IgD-negative memory B cell (primary cell): Measurements from ENCODE around the gene CLEC2L. TPM values are rescaled to one million over a fixed set of nuclear protein-coding genes. Genes with fewer than 3 reads are reported as not detected.

Source experiments
- H3K27ac Mint-ChIP-seq, 3 donors: one replicate each; pipeline ENCODE4 v1.8.0; 2020 to 2022; ENCODE audit warnings: mild to moderate bottlenecking in 3 of 3, mixed read lengths in 3 of 3, moderate library complexity in 1 of 3
- H3K27me3 Mint-ChIP-seq: one replicate; pipeline ENCODE4 v1.8.0; 2021; ENCODE audit warnings: mixed read lengths
- H3K36me3 Mint-ChIP-seq: one replicate; pipeline ENCODE4 v1.8.0; 2020; ENCODE audit warnings: mild to moderate bottlenecking, mixed read lengths
- H3K4me1 Mint-ChIP-seq, 3 donors: one replicate each; pipeline ENCODE4 v1.8.0; 2020 to 2022; ENCODE audit warnings: mixed read lengths in 3 of 3, mild to moderate bottlenecking in 1 of 3
- H3K4me3 Mint-ChIP-seq, 4 donors: one replicate each; pipeline ENCODE4 v1.8.0; 2020 to 2022; ENCODE audit warnings: mild to moderate bottlenecking in 4 of 4, mixed read lengths in 4 of 4, moderate library complexity in 3 of 4
- H3K9me3 Mint-ChIP-seq, 3 donors: one replicate each; pipeline ENCODE4 v1.8.0; 2020 to 2021; ENCODE audit warnings: mixed read lengths in 3 of 3, mild to moderate bottlenecking in 1 of 3
- polyA plus RNA-seq: library from polyadenylated mRNA; unstranded; fragments of 300-500 nt; fragmentation: Illumina TruSeq; gene quantifications from one replicate; pipeline ENCODE4 v1.2.3, GENCODE V29; 2021

CLEC2L gene
- not detected for polyA plus RNA-seq

GRCh38 chr7:139523199-139523941 is at the start of gene CLEC2L:
Gene CLEC2L, plus strand, starts transcription at chr7:139523685. Its CDS starts 243 bp downstream, at chr7:139523928.
- no peak within 1 kb of the TSS for H3K4me3 Mint-ChIP-seq
- H3K27me3 Mint-ChIP-seq = peaks cover 39% of the 10 kb centered on the region

GRCh38 chr7:139476139-139476538 is 47.3 kb upstream of the CLEC2L start:
- Mint-ChIP-seq H3K4me3 (no peak overlapping the region), H3K9me3 (peaks cover 0 to 5% (median 5%) of the 10 kb centered on the region in 3 donors), H3K27ac (no peak overlapping the region), H3K27me3 (peaks cover 4% of the 10 kb centered on the region), H3K4me1 (peaks cover 0 to 3% (median 0%) of the 10 kb centered on the region in 3 donors), H3K36me3 (peaks cover 5% of the 10 kb centered on the region)

More at GRCh38 chr7:139523199-139523941, at the start of gene CLEC2L:
- Mint-ChIP-seq H3K9me3 (peaks cover 2 to 7% (median 7%) of the 10 kb centered on the region in 3 donors), H3K4me1 (peaks cover 0 to 3% (median 0%) of the 10 kb centered on the region in 3 donors), H3K36me3 (peaks cover 2% of the 10 kb centered on the region), H3K27ac (no peak within 1 kb of the TSS)

- Mint-ChIP-seq H3K4me1 (peaks cover 0 to 3% (median 0%) of the 10 kb centered on the region in 3 donors), H3K36me3 (peaks cover 5% of the 10 kb centered on the region), H3K4me3 (no peak overlapping the region), H3K27me3 (peaks cover 5% of the 10 kb centered on the region), H3K27ac (no peak overlapping the region), H3K9me3 (peaks cover 0 to 5% (median 5%) of the 10 kb centered on the region in 3 donors)
These were observed 46.6 kb upstream of the CLEC2L start for GRCh38 chr7:139476891-139477290.

- Mint-ChIP-seq H3K4me1 (peaks cover 0 to 4% (median 3%) of the 10 kb centered on the region in 3 donors), H3K27ac (no peak overlapping the region), H3K27me3 (peaks cover 21% of the 10 kb centered on the region), H3K9me3 (no peaks in the 10 kb centered on the region), H3K4me3 (no peak overlapping the region), H3K36me3 (no peaks in the 10 kb centered on the region)
These were observed 43.9 kb upstream of the CLEC2L start for GRCh38 chr7:139479620-139480019.

- Mint-ChIP-seq H3K36me3 (no peaks in the 10 kb centered on the region), H3K4me1 (peaks cover 0 to 4% (median 3%) of the 10 kb centered on the region in 3 donors), H3K27me3 (peaks cover 28% of the 10 kb centered on the region), H3K27ac (no peak overlapping the region), H3K4me3 (peak overlapping the region in 1 of 4 donors; percentile 33), H3K9me3 (peaks cover 0 to 1% (median 0%) of the 10 kb centered on the region in 3 donors)
These were observed 42.1 kb upstream of the CLEC2L start for GRCh38 chr7:139481364-139481763.

GRCh38 chr7:139482122-139482521 is 41.4 kb upstream of the CLEC2L start:
- no peak overlapping the region for H3K27ac Mint-ChIP-seq
- peaks cover 0 to 4% (median 4%) of the 10 kb centered on the region in 3 donors for H3K4me1 Mint-ChIP-seq
- H3K36me3 Mint-ChIP-seq = no peaks in the 10 kb centered on the region
- peaks cover 0 to 1% (median 0%) of the 10 kb centered on the region in 3 donors for H3K9me3 Mint-ChIP-seq
- peaks cover 28% of the 10 kb centered on the region for H3K27me3 Mint-ChIP-seq
- peak overlapping the region in 2 of 4 donors; percentile 67 to 89 for H3K4me3 Mint-ChIP-seq

- peaks cover 28% of the 10 kb centered on the region for H3K27me3 Mint-ChIP-seq
- H3K4me1 Mint-ChIP-seq = peaks cover 0 to 4% (median 2%) of the 10 kb centered on the region in 3 donors
- no peak overlapping the region for H3K27ac Mint-ChIP-seq
- peak overlapping the region in 2 of 4 donors; percentile 67 to 89 for H3K4me3 Mint-ChIP-seq
- no peaks in the 10 kb centered on the region for H3K36me3 Mint-ChIP-seq
- peaks cover 0 to 1% (median 0%) of the 10 kb centered on the region in 3 donors for H3K9me3 Mint-ChIP-seq
These were observed 40.6 kb upstream of the CLEC2L start for GRCh38 chr7:139482662-139483466.

GRCh38 chr7:139487366-139488080 is 36.0 kb upstream of the CLEC2L start:
- H3K9me3 Mint-ChIP-seq = peaks cover 0 to 11% (median 8%) of the 10 kb centered on the region in 3 donors
- H3K4me1 Mint-ChIP-seq = peaks cover 0 to 3% (median 2%) of the 10 kb centered on the region in 3 donors
- no peak overlapping the region for H3K27ac Mint-ChIP-seq
- no peaks in the 10 kb centered on the region for H3K36me3 Mint-ChIP-seq
- H3K4me3 Mint-ChIP-seq = no peak overlapping the region
- peaks cover 17% of the 10 kb centered on the region for H3K27me3 Mint-ChIP-seq

GRCh38 chr7:139488810-139489209 is 34.7 kb upstream of the CLEC2L start:
- H3K4me1 Mint-ChIP-seq = peaks cover 0 to 2% (median 2%) of the 10 kb centered on the region in 3 donors
- H3K36me3 Mint-ChIP-seq = peaks cover 3% of the 10 kb centered on the region
- H3K9me3 Mint-ChIP-seq = peaks cover 5 to 13% (median 13%) of the 10 kb centered on the region in 3 donors
- peaks cover 12% of the 10 kb centered on the region for H3K27me3 Mint-ChIP-seq
- H3K27ac Mint-ChIP-seq = no peak overlapping the region
- no peak overlapping the region for H3K4me3 Mint-ChIP-seq

- no peak overlapping the region for H3K4me3 Mint-ChIP-seq
These were observed 33.4 kb upstream of the CLEC2L start for GRCh38 chr7:139490130-139490529.

GRCh38 chr7:139492293-139492692 is 31.2 kb upstream of the CLEC2L start:
- peaks cover 4% of the 10 kb centered on the region for H3K27me3 Mint-ChIP-seq
- peaks cover 7 to 16% (median 15%) of the 10 kb centered on the region in 3 donors for H3K4me1 Mint-ChIP-seq
- no peak overlapping the region for H3K4me3 Mint-ChIP-seq
- H3K27ac Mint-ChIP-seq = peak overlapping the region in 1 of 3 donors; percentile 31
- peaks cover 3% of the 10 kb centered on the region for H3K36me3 Mint-ChIP-seq
- H3K9me3 Mint-ChIP-seq = peaks cover 5 to 13% (median 12%) of the 10 kb centered on the region in 3 donors

More at GRCh38 chr7:139490130-139490529, 33.4 kb upstream of the CLEC2L start:
- Mint-ChIP-seq H3K36me3 (peaks cover 3% of the 10 kb centered on the region), H3K27ac (no peak overlapping the region), H3K4me1 (peaks cover 7 to 8% (median 8%) of the 10 kb centered on the region in 3 donors), H3K9me3 (peaks cover 5 to 13% (median 13%) of the 10 kb centered on the region in 3 donors), H3K27me3 (peaks cover 4% of the 10 kb centered on the region)

- peaks cover 3% of the 10 kb centered on the region for H3K36me3 Mint-ChIP-seq
- peaks cover 9 to 19% (median 18%) of the 10 kb centered on the region in 3 donors for H3K4me1 Mint-ChIP-seq
- no peak overlapping the region for H3K27ac Mint-ChIP-seq
- H3K4me3 Mint-ChIP-seq = peak overlapping the region in 1 of 4 donors; percentile 72
- H3K27me3 Mint-ChIP-seq = peaks cover 11% of the 10 kb centered on the region
- peaks cover 5 to 13% (median 12%) of the 10 kb centered on the region in 3 donors for H3K9me3 Mint-ChIP-seq
These were observed 28.5 kb upstream of the CLEC2L start for GRCh38 chr7:139494835-139495579.

- Mint-ChIP-seq H3K9me3 (peaks cover 5 to 13% (median 12%) of the 10 kb centered on the region in 3 donors), H3K4me1 (peaks cover 10 to 21% (median 20%) of the 10 kb centered on the region in 3 donors), H3K27me3 (peaks cover 12% of the 10 kb centered on the region), H3K36me3 (peaks cover 3% of the 10 kb centered on the region), H3K4me3 (peak overlapping the region in 1 of 4 donors; percentile 72), H3K27ac (no peak overlapping the region)
These were observed 27.8 kb upstream of the CLEC2L start for GRCh38 chr7:139495580-139496125.
